Left ventricle myocardium superior (tissue), 1 donor: Measurements from ENCODE around the gene FAAP20. TPM values are rescaled to one million over a fixed set of nuclear protein-coding genes. Genes with fewer than 3 reads are reported as not detected.

Source experiments
- ATAC-seq: fragments of 200-7000 bp; cut with Tn5 transposase; one replicate; pipeline ENCODE4 v1.9.1; 2020; ENCODE audit warnings: mild to moderate bottlenecking, moderate library complexity
- DNase-seq: peaks from one replicate; pipeline ENCODE4 v3.0.0-alpha.2; 2020
- intact Hi-C: fragments of 100-400 bp; cut with micrococcal nuclease; formaldehyde crosslinking; loops from one replicate; pipeline ENCODE4 v1.11.0; 2022
- total RNA-seq: library from RNA; stranded (reverse); fragmentation: NEBNext Ultra II Directional; extraction: Animal tissue kit (Norgen Biotek cat#: 25700); gene quantifications from one replicate; pipeline ENCODE4 v1.2.1, GENCODE V29; 2021
- donor health status: DM: no; HTN: yes; CAD: no; lungs with severe emphysema.

The FAAP20 gene
- total RNA-seq, 1 donor from 2014 or later = 38.4 TPM

- peak; percentile 75 for ATAC-seq
- intact Hi-C loops = no loop called here
These were observed 19.3 kb upstream of the FAAP20 start for GRCh38 chr1:2213576-2214505.

GRCh38 chr1:2212532-2213491 lies 18.2 kb upstream of the FAAP20 start:
- intact Hi-C loops = no loop called here
- DNase-seq (peak; percentile 93), ATAC-seq (peak; percentile 70)

More at GRCh38 chr1:2213576-2214505, 19.3 kb upstream of the FAAP20 start:
- DNase-seq = peak; percentile 91

- ATAC-seq (no peak), DNase-seq (no peak)
- intact Hi-C loops = no loop called here
These were observed 17.6 kb upstream of the FAAP20 start for GRCh38 chr1:2212274-2212531.

DNA sequence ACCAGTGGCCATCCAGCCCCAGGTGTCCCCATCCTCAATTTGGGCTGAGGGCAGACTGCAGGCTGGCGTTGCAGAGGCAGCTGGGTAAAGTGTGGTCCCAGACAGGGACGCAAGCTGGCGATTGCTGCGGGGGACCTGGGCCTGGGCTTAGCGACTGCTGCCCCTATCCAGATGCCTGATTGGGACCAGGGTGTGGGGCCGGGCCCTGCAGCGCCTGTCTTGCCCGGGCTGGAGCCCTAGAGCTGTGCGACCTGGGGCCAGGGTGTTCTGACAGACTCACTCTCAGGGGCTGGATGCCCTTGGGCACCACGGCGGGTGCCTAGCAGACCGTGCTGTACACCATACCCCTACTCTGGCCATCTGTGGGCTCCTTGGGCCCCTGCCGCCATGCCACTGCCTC lies 16.2 kb upstream of the FAAP20 start:
- DNase-seq = peak; percentile 36
- intact Hi-C loops = no loop called here
- ATAC-seq = no peak

- intact Hi-C loops = no loop called here
- ATAC-seq (no peak), DNase-seq (peak; percentile 32)
These were observed 15.6 kb upstream of the FAAP20 start for GRCh38 chr1:2210084-2210653.

DNA sequence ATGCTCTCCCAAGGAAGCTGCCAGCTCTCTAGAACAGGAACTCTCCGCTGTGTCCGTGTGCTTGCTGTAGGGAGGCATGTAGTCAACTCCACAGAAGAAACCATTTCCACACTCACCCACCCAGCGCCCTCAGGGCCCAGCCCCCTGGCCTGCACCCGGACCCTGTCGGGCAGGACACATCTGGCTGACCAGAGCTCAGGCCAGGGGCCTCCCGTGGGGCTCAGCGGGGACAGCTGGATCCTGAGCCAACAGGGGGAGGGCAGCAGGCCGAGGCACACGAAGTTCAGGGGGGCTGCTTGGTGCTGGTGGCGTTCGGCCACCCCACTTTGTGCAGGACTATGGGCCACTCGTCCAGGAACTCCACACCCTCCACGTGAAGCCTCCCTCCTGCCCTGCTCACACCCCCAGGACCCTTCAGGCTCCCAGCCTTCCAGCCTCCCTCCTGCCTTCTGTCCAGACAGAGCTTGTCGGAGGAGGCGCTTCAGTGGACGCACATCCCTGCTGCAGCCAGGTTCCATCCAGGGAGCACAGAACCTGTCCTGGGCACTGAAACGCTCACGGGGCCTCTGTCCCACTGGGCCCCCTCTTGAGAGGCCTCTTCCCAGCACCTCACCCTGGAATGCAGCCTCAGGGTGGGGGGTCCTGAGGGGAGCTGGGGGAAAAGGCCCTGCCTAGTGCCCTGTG lies 15.0 kb upstream of the FAAP20 start:
- DNase-seq = peak; percentile 35
- ATAC-seq = no peak
- intact Hi-C loops = no loop called here

DNA sequence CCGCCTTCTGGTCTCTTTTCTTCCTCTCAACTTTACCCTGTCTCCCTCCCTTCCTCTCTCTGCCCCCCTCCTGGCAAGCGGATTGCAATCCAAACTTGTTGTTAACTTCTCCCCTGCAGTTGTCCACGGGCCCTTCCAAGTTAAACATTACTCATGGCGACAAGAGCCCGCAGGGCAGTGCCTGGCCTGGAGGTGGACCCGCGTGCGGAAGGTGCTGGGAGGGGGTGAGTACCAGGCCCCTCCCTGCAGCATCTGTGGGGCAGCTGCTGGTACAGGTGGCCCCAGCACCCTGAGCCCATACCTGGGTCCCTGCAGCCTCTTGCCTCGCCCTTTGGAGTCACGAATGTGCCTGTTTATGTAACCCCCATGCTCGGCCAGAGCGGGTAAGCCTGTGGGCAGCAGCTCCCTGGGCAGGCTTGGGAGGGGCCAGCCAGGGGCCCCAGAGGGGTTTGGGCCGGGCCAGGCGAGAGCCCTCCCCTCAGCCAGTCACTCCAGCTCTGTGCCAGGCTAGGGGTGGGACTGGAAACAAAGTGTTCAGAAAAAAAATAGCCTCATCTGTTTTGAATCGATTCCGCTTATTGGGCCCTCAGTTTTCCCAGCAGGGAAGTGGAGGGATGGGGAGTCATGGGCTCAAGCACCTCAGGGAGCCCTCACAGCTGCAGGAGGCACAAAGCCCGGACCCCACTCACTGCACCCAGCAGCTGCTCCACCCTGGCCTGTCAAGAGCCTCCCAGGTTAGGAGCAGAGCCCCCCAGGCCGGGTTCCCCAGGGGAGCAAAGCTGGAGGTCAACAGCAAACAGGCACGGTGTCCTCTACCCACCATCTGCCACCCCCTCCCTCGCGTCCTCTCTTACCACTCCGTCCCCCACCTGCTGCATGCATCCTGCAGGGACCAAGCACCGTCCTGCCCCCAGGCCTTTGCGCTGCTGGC lies 14.0 kb upstream of the FAAP20 start:
- ATAC-seq (no peak), DNase-seq (peak; percentile 60)
- intact Hi-C loops = no loop called here

DNA sequence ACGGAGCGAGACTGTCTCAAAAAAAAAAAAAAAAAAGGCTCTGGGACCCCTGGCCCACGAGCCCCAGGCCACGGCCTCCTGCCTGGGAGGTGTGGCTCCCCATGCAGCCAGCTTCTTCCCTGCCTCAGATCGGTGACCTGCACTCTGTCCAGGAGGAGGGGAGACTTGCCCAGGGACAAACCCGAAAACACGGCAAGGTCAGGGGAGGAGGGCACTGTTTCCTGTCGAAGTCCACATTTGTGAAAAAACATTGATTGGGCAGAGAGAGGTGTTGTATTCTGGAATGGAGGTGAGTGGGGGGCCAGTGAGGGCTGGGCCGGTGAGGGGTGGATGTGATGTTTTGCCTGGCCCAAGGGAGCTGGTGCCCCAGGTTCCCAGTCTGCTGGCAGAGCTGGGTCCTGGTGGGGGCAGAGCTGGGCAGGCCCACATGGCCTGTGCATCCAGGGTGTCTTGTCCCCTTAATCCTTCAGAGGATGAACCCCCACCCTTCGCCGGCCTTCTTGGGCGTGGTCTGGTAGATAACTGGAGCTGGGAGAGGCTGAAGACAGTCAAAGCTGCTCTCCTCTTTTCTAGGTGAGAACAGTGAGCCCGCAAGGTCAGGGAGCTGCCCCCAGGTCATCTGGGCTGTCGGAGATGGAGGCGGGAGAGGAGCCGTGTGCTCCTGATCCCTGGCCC lies 12.4 kb upstream of the FAAP20 start:
- peak; percentile 56 for DNase-seq
- no peak for ATAC-seq

GRCh38 chr1:2205191-2205952 lies 10.8 kb upstream of the FAAP20 start:
- intact Hi-C loops = no loop called here
- peak; percentile 79 for ATAC-seq
- DNase-seq = peak; percentile 98

More for the DNA sequence above, 12.4 kb upstream of the FAAP20 start:
- intact Hi-C loops = no loop called here

GRCh38 chr1:2204415-2205190 lies 10.0 kb upstream of the FAAP20 start:
- DNase-seq (peak; percentile 88), ATAC-seq (peak; percentile 72)
- intact Hi-C loops = no loop called here

GRCh38 chr1:2203671-2204414 lies 9.3 kb upstream of the FAAP20 start:
- DNase-seq (peak; percentile 50), ATAC-seq (no peak)
- intact Hi-C loops = no loop called here

DNA sequence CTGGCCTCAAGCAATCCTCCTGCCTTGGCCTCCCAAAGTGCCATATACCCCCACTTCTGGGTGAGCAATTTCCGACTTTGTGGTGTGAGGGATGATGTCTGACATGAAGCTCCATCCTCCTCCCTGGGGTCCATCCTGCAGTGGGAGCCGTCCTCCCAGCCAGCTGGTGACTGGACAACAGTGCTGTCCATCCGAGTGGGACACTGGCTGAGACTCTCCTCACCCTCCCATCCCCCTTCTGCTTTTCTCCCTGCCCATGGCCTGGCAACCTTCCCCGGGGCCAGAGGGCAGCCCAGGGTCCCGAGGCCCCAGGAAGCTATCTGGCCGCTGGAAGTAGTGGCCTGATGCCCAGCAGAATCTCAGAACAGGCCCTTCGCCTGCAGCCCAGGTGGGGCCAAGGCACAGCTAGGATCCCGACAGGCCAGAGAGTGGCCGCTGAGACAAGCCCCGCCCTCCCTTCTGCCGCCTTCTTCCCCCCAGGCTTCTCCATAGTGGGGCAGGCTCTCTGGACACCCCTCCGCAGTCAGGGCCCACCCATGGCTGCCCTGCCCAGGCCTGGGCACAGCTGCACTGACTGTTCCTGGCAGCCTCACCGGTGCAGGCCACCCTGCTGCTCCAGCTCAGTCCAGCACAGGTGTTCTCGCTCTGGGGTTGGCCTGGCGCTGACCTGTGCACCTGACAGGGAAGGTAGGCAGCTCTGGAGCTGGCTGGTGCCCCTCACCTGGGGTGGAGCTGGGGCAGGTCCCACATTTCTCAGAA lies 8.4 kb upstream of the FAAP20 start:
- no peak for ATAC-seq
- DNase-seq = no peak
- intact Hi-C loops = no loop called here

- intact Hi-C loops = no loop called here
- DNase-seq (no peak), ATAC-seq (no peak)
These were observed 7.5 kb upstream of the FAAP20 start for GRCh38 chr1:2202008-2202575.

GRCh38 chr1:2201062-2201461 lies 6.5 kb upstream of the FAAP20 start:
- ATAC-seq (no peak), DNase-seq (no peak)
- intact Hi-C loops = no loop called here
